Gastrocnemius medialis (tissue), 4 donors: ENCODE data around the gene ADARB1. TPM values are rescaled to one million over a fixed set of nuclear protein-coding genes. Genes with fewer than 3 reads are reported as not detected.

Experiments used
- ATAC-seq, 2 donors: fragments of 150-250 bp; one replicate each; pipeline ENCODE4 v1.9.1; 2016
- DNase-seq, 2 donors: peaks; one replicate each; pipeline ENCODE4 v3.0.0-alpha.2; 2019
- H3K27ac ChIP-seq, 4 donors: fragments of 200-600 bp; sonication (generic); 1 replicate in 1 of 4; 2 replicates in 3 of 4; pipeline ENCODE4 v1.5.1; 2016 to 2018; ENCODE audit warnings: mild to moderate bottlenecking in 2 of 4, moderate library complexity in 1 of 4
- H3K27me3 ChIP-seq, 3 donors: fragments of 200-600 bp; sonication (generic) in 2 of 3; 1 replicate in 1 of 3; 2 replicates in 2 of 3; pipeline versions ENCODE4 v1.5.1 to v1.6.0; 2016 to 2019; ENCODE audit warnings: mild to moderate bottlenecking in 1 of 3, moderate library complexity in 1 of 3
- H3K36me3 ChIP-seq, 2 donors: fragments of 200-600 bp; sonication (generic) in 1 of 2; one replicate each; pipeline ENCODE4 v1.5.1; 2017 to 2018
- H3K4me1 ChIP-seq, 2 donors: fragments of 200-600 bp; sonication (generic) in 1 of 2; one replicate each; pipeline ENCODE4 v1.5.1; 2016 to 2017; ENCODE audit warnings: mild to moderate bottlenecking in 2 of 2
- H3K4me3 ChIP-seq, 4 donors: fragments of 200-600 bp; sonication (generic) in 3 of 4; 1 replicate in 1 of 4; 2 replicates in 3 of 4; pipeline ENCODE4 v1.5.1; 2016 to 2019; ENCODE audit warnings: mild to moderate bottlenecking in 2 of 4
- H3K9me3 ChIP-seq, 3 donors: fragments of 200-600 bp; sonication (generic) in 2 of 3; 1 replicate in 1 of 3; 2 replicates in 2 of 3; pipeline ENCODE4 v1.5.1; 2016 to 2019
- CTCF ChIP-seq, 5 experiments: fragments of 450-650 bp in 3 of 5; fragments of 200-600 bp in 2 of 5; sonication (generic) in 2 of 5; IDR thresholded peaks in 4 of 5; conservative IDR thresholded peaks in 1 of 5; 1 replicate in 4 of 5; 2 replicates in 1 of 5; pipeline ENCODE4 v1.5.1; 2016 to 2019; ENCODE audit warnings: antibody characterized with exemption in 5 of 5, mild to moderate bottlenecking in 3 of 5, moderate library complexity in 3 of 5
- POLR2A ChIP-seq, 2 donors: fragments of 450-650 bp; IDR thresholded peaks; one replicate each; pipeline ENCODE4 v1.6.1; 2017; ENCODE audit warnings: antibody characterized with exemption in 2 of 2, mild to moderate bottlenecking in 2 of 2, moderate library complexity in 2 of 2
- in situ Hi-C, 4 donors: fragments of 200-750 bp; cut with MboI; loops; one replicate each; pipeline versions ENCODE4 v1.15.0 to v1.8.0; 2017; ENCODE audit warnings: low sequenced_read_pairs in 4 of 4
- intact Hi-C: fragments of 100-400 bp; cut with DNase I; formaldehyde crosslinking; loops from one replicate; pipeline ENCODE4 v1.15.1; 2023; ENCODE audit warnings: low total_unique reads
- total RNA-seq, 4 donors: library from RNA; depleted of rRNA; stranded (reverse); fragments of >200 nt; gene quantifications; one replicate each; pipeline versions ENCODE4 v1.1.0 to v1.2.3, GENCODE V29; 2016

The ADARB1 gene
- total RNA-seq, 4 donors from 2014 or later: 5.9 to 11.5 (median 6.9) TPM

GRCh38 chr21:45064618-45065399 is 9.6 kb upstream of the ADARB1 start:
- intact Hi-C loops (no loop called here), in situ Hi-C loops (no loop called here)
- ATAC-seq (no peak), DNase-seq (no peak)
- Histone ChIP-seq H3K9me3 (no peaks in the 10 kb centered on the region), H3K27me3 (no peaks in the 10 kb centered on the region), H3K36me3 (no peaks in the 10 kb centered on the region), H3K4me3 (no peak overlapping the region), H3K27ac (peak overlapping the region in 1 of 4 donors; percentile 4), H3K4me1 (peaks cover 6 to 8% of the 10 kb centered on the region in 2 donors)
- TF ChIP-seq CTCF (IDR thresholded peaks at IDR 0.05 in 4 of 5, conservative IDR thresholded peaks at IDR 0.05 in 1 of 5): no peak

GRCh38 chr21:45067462-45068285 is 6.7 kb upstream of the ADARB1 start:
- no peak for ATAC-seq
- in situ Hi-C loops: no loop called here
- H3K4me1 ChIP-seq: peaks cover 17 to 25% of the 10 kb centered on the region in 2 donors

GRCh38 chr21:45069085-45069484 is 5.3 kb upstream of the ADARB1 start:
- ATAC-seq (no peak), DNase-seq (no peak)
- Histone ChIP-seq H3K4me3 (no peak overlapping the region), H3K27ac (no peak overlapping the region), H3K9me3 (no peaks in the 10 kb centered on the region), H3K36me3 (no peaks in the 10 kb centered on the region), H3K27me3 (no peaks in the 10 kb centered on the region), H3K4me1 (peaks cover 24 to 34% of the 10 kb centered on the region in 2 donors)
- intact Hi-C loops: no loop called here
- no peak for TF ChIP-seq POLR2A (IDR thresholded peaks at IDR 0.05)
- no peak for TF ChIP-seq CTCF (IDR thresholded peaks at IDR 0.05 in 4 of 5, conservative IDR thresholded peaks at IDR 0.05 in 1 of 5)
- in situ Hi-C loops: no loop called here

More at GRCh38 chr21:45067462-45068285, 6.7 kb upstream of the ADARB1 start:
- TF ChIP-seq CTCF (IDR thresholded peaks at IDR 0.05 in 4 of 5, conservative IDR thresholded peaks at IDR 0.05 in 1 of 5) (no peak), POLR2A (IDR thresholded peaks at IDR 0.05) (no peak)
- H3K27ac ChIP-seq: no peak overlapping the region
- H3K9me3 ChIP-seq: no peaks in the 10 kb centered on the region
- no peak for DNase-seq
- no peak overlapping the region for H3K4me3 ChIP-seq
- intact Hi-C loops: no loop called here
- no peaks in the 10 kb centered on the region for H3K27me3 ChIP-seq
- H3K36me3 ChIP-seq: no peaks in the 10 kb centered on the region

GRCh38 chr21:45069711-45070110 is 4.7 kb upstream of the ADARB1 start:
- H3K9me3 ChIP-seq: no peaks in the 10 kb centered on the region

More at GRCh38 chr21:45069711-45070110, 4.7 kb upstream of the ADARB1 start:
- in situ Hi-C loops: loop anchor here in 1 of 4 donors (10.0 kb wide), 1 partner anchor 55 kb away; no protein-coding TSS in a partner anchor
- Histone ChIP-seq H3K36me3 (no peaks in the 10 kb centered on the region), H3K27ac (no peak overlapping the region), H3K27me3 (no peaks in the 10 kb centered on the region), H3K4me3 (no peak overlapping the region), H3K4me1 (peaks cover 24 to 30% of the 10 kb centered on the region in 2 donors)
- ATAC-seq (no peak), DNase-seq (no peak)
- TF ChIP-seq POLR2A (IDR thresholded peaks at IDR 0.05) (no peak), CTCF (IDR thresholded peaks at IDR 0.05 in 4 of 5, conservative IDR thresholded peaks at IDR 0.05 in 1 of 5) (no peak)
- intact Hi-C loops: loop anchor here (5.0 kb wide), 2 partner anchors 67 to 197 kb away; partner anchors contain the start of gene PTTG1IP
